Measurements from ENCODE around the gene ALB.

Gene ALB

DNA sequence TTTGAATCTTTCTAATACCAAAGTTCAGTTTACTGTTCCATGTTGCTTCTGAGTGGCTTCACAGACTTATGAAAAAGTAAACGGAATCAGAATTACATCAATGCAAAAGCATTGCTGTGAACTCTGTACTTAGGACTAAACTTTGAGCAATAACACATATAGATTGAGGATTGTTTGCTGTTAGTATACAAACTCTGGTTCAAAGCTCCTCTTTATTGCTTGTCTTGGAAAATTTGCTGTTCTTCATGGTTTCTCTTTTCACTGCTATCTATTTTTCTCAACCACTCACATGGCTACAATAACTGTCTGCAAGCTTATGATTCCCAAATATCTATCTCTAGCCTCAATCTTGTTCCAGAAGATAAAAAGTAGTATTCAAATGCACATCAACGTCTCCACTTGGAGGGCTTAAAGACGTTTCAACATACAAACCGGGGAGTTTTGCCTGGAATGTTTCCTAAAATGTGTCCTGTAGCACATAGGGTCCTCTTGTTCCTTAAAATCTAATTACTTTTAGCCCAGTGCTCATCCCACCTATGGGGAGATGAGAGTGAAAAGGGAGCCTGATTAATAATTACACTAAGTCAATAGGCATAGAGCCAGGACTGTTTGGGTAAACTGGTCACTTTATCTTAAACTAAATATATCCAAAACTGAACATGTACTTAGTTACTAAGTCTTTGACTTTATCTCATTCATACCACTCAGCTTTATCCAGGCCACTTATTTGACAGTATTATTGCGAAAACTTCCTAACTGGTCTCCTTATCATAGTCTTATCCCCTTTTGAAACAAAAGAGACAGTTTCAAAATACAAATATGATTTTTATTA, 28.3 kb downstream of the ALB start:
- DNase-seq (ENCODE audit: low read depth): no peak

DNA sequence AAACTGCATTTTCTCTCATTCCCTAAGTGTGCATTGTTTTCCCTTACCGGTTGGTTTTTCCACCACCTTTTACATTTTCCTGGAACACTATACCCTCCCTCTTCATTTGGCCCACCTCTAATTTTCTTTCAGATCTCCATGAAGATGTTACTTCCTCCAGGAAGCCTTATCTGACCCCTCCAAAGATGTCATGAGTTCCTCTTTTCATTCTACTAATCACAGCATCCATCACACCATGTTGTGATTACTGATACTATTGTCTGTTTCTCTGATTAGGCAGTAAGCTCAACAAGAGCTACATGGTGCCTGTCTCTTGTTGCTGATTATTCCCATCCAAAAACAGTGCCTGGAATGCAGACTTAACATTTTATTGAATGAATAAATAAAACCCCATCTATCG, 29.1 kb downstream of the ALB start:
- DNase-seq (ENCODE audit: low read depth): no peak

DNA sequence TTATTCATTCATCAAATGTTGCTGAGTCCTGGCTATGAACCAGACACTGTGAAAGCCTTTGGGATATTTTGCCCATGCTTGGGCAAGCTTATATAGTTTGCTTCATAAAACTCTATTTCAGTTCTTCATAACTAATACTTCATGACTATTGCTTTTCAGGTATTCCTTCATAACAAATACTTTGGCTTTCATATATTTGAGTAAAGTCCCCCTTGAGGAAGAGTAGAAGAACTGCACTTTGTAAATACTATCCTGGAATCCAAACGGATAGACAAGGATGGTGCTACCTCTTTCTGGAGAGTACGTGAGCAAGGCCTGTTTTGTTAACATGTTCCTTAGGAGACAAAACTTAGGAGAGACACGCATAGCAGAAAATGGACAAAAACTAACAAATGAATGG, 30.2 kb downstream of the ALB start:
- DNase-seq (ENCODE audit: low read depth): no peak

DNA sequence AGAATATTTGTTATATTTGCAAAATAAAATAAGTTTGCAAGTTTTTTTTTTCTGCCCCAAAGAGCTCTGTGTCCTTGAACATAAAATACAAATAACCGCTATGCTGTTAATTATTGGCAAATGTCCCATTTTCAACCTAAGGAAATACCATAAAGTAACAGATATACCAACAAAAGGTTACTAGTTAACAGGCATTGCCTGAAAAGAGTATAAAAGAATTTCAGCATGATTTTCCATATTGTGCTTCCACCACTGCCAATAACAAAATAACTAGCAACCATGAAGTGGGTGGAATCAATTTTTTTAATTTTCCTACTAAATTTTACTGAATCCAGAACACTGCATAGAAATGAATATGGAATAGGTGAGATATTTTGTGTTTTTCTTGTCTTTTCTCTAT, 31.9 kb downstream of the ALB start, which contains the start of gene AFP:
TSS of gene AFP (plus strand) at position 238 of the 400 bp plus-strand sequence. CDS start at position 280, 42 bp downstream.
- no peak for DNase-seq (ENCODE audit: low read depth)

DNA sequence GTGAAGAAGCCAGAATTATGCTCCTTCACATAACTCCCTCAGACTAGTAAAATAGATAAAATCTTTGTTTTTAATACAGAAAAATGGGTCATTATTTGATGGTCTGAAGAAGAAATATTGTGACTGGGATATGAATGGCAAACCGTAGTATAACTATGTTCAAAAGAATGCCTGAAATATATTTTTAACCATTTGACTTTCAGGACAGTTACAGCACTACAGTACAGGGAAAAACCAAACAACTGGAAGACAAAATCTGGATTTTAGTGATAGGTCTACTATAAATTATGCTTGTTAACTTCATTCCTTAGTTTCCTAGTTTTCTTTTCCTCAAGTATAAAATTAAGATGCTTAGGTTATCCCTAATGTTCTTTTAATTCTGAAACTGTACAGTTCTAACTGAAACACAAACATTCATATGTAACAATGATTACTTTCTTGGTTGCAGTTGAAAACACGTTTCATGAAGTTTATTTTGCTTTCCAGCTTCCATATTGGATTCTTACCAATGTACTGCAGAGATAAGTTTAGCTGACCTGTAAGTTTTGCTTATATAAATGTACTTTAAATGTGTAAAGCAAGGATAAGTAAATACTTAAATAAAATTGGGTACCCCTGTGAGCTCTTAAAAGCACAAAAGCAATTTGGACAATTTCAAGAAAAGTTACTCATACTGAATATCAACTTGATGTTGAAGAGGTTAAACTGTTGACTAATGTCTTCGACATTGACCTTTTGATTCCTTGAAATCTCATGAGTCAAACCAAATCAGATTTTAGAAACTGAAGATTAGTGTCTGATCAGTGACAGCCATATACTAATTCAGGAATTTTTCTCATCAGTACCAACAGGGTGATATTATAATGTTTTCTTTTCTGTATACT, 32.8 kb downstream of the ALB start:
- DNase-seq (ENCODE audit: low read depth): no peak

DNA sequence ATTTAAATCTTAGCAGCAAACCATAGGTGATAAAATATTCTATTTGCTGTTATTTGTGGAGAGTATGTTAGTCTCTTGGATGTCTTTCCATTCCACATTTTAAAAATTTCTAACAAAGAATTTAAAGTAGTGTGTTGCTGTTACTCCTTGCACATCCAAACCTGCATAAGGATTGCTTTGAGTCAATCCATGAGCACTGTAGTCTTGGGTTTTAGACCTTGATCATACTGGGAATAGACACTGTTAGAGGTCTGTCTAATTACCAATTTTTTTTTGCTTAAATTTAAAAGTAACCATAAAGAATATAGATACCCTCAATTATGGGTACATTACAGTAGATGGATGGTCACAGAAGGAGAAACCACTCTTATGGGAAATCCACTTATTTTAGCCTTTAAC, 33.5 kb downstream of the ALB start:
- DNase-seq (ENCODE audit: low read depth): no peak

DNA sequence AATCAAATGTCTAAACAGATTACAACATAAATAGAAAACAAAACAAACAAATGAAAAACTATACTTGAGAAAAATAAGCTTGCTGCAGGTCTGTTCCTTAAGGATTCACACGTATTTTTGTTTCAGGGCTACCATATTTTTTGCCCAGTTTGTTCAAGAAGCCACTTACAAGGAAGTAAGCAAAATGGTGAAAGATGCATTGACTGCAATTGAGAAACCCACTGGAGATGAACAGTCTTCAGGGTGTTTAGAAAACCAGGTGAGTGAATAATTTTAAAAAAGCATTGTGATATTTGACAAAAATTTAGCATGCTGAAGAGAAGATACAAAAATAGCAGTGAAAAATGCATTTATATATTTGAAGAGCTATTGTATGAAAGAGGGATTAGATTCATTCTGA, 34.0 kb downstream of the ALB start:
- DNase-seq (ENCODE audit: low read depth): no peak

DNA sequence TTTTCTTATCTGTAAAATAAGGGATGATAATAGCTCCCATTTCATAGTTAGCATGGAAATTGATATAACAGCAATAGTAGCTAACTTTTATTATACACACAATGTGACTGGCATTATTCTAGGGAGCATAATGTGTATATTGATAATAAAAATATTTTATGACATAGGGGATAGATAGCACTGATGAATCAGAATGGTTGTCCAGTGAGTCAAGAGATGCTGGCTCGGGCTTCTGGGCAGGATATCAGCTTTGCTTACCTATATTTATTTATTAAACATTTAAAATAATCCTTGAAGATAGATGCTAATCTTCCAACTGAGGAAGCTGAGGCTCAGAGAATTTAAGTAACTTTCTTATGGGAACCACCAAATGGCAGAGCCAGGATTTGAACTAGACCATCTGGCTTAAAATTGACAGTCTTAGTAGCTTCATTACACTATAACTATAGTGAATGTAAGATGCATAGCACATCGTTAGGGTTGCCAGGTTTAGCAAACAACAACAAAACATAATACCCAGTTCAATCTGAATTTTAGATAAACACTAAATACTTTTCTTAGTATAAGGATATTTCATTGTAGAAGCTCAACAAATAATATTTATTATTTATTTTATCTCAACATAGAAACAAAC, 34.6 kb downstream of the ALB start:
- no peak for DNase-seq (ENCODE audit: low read depth)

DNA sequence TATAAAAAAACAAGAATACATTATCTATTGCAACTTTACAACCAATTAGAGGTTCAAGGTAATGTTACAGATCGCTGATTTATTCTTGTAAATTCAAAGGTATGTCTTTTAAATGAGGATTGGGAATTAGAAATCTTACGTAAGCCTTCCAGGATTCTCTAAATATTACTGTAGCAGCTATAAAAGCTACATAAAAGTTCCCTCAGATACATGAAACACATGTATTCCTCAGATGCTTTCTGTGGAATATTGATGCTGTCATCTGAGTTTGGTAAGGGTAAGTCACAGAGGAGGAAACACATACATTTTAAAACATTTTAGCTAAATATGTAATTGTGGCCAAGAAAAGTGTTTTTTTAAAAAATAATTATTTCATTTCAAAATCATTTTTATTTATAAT, 35.4 kb downstream of the ALB start:
- DNase-seq (ENCODE audit: low read depth): no peak

DNA sequence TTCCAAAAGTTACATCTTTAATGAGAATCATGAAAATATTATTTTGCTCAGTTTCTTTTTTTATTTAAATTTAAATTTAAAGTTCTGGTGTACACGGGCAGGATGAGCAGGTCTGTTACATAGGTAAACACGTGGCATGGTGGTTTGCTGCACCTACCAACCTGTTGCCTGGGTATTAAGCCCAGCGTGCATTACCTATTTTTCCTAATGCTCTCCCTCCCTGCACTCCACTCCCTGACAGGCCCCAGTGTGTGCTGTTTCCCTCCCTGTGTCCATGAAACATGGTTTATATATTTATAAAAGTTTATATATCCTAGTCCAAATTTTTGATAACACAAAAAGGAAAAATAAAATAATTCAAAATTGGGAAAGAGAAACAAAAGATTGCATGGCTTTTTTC, 35.9 kb downstream of the ALB start:
- DNase-seq (ENCODE audit: low read depth): no peak

DNA sequence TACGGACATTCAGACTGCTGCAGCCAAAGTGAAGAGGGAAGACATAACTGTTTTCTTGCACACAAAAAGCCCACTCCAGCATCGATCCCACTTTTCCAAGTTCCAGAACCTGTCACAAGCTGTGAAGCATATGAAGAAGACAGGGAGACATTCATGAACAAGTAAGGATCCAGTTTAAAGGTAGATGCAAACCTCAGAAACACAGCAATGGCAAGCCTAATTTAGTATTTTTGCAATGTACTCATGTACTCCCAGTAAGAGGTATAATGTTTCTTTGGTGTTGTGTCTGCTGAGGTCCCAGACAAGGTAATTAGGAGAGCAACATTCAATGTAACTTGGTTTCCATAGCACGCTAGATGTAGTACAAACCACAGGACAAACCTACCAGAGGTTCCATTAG, 36.6 kb downstream of the ALB start:
- no peak for DNase-seq (ENCODE audit: low read depth)

DNA sequence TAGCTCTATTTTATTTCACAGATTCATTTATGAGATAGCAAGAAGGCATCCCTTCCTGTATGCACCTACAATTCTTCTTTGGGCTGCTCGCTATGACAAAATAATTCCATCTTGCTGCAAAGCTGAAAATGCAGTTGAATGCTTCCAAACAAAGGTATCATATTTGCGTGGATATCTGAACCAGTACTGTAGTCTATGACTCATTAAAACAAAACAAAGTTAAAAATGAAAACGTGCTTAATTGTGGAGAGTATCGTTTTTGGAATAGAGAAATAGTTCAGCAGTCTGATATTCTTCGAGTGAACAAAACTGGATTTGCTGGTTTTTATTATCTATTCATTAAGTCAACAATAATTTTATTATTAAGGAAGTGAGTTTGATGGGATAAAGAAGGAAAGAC, 38.2 kb downstream of the ALB start:
- DNase-seq (ENCODE audit: low read depth): no peak

DNA sequence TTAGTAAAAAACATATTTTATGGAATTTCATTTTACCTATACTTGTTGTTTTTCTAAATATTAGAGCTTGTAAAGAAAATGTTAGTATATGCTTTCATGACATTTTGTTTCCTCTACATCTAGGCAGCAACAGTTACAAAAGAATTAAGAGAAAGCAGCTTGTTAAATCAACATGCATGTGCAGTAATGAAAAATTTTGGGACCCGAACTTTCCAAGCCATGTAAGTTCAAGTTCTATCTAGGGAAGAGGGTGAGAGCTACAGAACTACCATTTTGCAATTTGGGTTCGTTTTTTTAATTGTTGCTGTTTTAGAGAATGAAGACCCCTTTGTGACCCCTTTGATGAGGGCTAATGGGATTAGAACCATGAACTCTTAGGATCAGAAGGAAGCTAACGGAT, 39.1 kb downstream of the ALB start:
- DNase-seq (ENCODE audit: low read depth): no peak

DNA sequence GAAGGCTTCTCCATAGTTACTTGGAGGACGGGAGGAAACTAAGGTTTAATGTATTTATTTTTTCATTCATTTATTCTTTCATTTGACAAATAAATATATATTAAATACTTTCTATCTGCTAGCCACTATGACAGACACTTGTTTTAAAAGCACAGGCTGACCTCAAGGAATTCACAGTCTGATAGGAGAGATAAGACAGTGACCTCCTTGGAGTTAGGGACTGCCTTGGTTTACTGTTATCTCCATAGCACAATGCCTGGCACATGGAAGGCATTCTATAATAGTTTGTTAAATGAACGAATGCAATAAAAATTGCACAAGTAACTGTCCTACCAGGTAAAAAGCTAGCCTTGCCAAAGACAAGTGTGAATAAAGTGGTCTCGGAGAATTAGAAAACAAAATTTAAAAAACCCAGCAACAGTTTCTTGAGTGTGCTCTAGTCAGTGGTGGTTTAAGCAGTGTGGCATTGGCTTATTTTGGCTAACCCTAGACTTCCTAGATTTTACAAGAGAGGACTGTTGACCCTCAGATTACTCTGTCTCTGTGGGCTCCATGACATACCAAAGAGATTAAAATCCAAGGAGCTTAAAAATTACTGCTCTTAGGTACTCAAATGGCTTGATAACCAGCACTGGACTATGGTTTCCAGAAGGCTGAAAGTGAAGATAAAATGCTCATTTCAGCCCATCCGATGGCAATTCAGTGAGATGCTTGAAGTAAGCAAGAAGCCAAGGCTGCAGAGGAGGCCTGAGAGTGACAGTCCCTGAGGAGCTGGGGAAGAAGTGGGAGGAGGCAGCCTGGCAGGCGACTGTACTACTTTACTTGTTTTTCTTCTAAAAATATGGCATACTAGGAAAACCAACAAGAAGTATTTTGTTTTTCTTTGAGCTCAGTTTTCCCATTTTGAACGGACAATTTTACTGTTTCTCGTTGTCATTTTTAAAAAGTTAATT, 41.6 kb downstream of the ALB start:
- no peak for DNase-seq (ENCODE audit: low read depth)

DNA sequence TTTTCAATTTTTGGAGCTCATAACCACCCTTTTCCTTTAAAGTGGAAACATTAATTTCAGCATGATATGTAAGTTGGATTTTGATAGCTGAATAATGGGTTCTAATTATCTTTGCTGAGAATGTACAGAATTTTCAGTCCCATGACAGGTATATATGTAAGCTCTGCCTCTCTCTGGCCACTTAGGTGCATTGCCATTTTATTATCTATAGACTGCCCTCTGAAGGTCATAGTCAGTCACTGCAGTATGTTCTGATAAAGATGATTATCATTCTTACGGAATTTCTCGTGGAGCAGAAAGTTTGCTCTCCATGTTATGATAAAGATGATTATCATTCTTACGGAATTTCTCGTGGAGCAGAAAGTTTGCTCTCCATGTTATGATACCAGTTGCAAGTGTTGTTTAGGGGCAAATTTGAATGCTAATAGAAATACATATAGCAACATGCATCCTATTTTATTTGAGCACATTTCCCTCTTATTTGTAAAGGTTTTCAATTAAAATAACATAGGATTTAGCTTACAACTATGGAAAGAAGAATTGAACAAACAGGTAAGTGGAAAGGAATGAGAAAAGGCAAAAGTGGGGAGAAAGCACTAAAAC, 42.4 kb downstream of the ALB start:
- DNase-seq (ENCODE audit: low read depth): no peak

DNA sequence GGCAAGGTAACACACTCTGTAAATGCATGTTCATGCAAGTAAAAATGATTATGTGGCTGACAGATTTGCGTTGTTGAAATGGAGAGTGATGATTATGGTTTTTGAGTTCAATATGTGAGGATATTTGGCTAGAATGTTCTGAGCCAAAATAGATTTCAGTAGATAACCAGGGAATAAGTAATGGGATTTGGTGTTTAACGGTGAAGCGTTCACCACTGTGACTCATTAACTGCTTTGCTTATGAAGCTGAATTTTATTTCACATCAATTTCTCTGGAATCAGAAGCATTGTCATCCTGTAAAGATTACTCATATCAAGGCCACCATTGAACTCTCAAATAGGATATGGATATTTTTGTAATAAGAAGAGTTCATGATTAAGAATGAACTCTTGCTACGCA, 43.6 kb downstream of the ALB start:
- no peak for DNase-seq (ENCODE audit: low read depth)

DNA sequence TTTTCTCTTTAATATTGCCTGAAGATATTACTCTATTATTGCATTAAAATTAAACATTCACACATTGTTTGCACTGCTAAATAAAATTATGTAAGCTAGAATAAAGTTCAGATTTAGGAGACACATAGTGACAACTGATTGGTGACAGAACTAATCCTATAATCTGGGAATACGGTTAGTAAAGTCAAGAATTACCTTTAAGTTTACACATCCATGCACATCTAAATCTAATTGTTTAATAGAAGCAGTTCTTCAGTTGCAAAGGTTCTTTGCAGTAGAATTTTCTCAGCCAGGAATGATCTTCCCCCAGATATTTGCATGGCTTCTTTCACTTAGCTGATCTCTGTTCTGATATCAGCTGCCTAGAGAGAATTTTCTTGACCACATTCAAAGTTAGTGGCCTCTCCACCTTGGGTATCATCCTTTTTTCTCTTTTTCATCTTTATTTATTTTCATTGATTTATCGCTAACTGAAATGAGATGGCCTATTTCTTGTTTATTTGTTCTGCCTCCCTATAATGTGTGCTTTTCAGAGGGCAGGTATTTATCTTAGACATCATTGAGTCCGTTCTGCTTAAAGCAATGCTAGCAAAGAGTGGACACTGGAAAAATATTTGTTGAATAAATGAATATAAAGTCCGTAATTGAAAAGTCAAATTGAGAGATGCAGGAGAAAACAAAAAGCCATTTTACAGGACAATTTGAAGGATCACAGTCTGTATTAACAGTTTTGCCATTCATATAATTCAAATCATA, 44.5 kb downstream of the ALB start:
- no peak for DNase-seq (ENCODE audit: low read depth)

DNA sequence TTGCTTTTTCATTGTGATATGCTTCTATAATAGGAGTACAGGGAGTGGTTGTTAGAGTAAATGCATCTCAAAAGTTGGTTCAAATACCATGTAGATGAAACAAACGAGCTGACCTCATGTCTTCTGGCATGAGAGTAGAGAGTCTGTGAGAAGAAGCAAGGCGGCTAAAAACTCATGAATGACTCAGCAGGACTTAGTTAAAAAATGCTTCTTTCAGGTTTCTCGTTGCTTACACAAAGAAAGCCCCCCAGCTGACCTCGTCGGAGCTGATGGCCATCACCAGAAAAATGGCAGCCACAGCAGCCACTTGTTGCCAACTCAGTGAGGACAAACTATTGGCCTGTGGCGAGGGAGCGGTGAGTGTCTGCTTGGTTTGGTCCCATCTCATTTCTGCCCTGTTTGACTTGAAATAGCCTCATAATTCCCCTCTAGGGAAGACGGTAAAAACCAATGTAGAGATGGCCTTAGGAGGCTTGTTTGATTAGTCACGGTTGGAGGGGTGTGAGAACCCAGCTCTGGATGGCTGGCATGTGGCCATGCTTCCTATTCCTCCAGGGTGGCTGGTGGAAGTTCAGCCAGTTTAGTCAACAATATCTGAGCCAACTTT, 46.4 kb downstream of the ALB start:
- DNase-seq (ENCODE audit: low read depth): no peak

DNA sequence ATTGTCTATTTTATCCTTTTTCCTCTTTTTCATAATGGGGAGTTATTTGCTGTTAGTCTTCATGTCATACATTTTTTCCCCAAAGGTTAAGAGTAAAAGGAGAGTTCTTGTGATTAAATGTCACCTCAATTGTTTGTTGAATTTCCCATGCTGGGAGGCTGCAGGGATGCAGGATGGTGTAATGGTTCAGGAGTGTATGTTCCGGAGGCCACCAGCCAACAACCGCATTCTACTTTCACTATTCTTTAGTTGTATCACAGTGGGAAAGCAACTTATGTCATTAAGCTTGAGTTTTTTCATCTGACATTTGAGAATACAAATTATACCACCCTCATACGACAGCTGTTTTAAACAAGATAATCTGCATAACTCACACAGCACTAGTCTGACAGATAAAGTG, 47.3 kb downstream of the ALB start:
- DNase-seq (ENCODE audit: low read depth): no peak
